ENCODE measurements around the gene AKT3.

DNA sequence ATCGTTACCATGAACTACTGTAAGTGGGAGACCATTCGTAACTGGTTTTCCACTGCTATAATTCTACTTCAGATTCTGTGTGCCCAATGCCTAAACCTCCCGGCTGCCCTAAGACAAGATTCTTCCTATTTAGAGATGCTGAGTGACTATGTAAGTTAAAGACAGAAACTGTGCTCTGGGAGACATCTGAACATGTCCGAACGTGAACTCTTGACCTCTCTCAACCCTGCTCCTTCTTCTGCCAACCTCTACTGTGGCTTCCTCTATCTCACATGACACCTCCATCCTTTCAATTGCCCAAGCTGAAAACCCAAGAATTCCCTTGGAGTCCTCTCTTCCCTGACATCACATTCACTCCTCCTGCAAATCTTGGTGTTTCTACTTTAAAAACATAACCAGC, 182.9 kb downstream of the AKT3 start:
- no peak for TF ChIP-seq EP300 (IDR thresholded peaks at IDR 0.05; ENCODE audit: borderline replicate concordance)
- TF ChIP-seq CEBPB (IDR thresholded peaks at IDR 0.05): no peak
- TF ChIP-seq, protein P1, sequence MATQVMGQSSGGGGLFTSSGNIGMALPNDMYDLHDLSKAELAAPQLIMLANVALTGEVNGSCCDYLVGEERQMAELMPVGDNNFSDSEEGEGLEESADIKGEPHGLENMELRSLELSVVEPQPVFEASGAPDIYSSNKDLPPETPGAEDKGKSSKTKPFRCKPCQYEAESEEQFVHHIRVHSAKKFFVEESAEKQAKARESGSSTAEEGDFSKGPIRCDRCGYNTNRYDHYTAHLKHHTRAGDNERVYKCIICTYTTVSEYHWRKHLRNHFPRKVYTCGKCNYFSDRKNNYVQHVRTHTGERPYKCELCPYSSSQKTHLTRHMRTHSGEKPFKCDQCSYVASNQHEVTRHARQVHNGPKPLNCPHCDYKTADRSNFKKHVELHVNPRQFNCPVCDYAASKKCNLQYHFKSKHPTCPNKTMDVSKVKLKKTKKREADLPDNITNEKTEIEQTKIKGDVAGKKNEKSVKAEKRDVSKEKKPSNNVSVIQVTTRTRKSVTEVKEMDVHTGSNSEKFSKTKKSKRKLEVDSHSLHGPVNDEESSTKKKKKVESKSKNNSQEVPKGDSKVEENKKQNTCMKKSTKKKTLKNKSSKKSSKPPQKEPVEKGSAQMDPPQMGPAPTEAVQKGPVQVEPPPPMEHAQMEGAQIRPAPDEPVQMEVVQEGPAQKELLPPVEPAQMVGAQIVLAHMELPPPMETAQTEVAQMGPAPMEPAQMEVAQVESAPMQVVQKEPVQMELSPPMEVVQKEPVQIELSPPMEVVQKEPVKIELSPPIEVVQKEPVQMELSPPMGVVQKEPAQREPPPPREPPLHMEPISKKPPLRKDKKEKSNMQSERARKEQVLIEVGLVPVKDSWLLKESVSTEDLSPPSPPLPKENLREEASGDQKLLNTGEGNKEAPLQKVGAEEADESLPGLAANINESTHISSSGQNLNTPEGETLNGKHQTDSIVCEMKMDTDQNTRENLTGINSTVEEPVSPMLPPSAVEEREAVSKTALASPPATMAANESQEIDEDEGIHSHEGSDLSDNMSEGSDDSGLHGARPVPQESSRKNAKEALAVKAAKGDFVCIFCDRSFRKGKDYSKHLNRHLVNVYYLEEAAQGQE (IDR thresholded peaks at IDR 0.05; ENCODE audit: low read depth): no peak
- no peak for TF ChIP-seq TCF12 (IDR thresholded peaks at IDR 0.05; ENCODE audit: low read depth)
- TF ChIP-seq, protein P2, sequence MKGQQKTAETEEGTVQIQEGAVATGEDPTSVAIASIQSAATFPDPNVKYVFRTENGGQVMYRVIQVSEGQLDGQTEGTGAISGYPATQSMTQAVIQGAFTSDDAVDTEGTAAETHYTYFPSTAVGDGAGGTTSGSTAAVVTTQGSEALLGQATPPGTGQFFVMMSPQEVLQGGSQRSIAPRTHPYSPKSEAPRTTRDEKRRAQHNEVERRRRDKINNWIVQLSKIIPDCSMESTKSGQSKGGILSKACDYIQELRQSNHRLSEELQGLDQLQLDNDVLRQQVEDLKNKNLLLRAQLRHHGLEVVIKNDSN (IDR thresholded peaks at IDR 0.05): no peak
- TF ChIP-seq TAF1 (IDR thresholded peaks at IDR 0.05; ENCODE audit: low read depth): no peak
- no peak for TF ChIP-seq ZBTB7A (IDR thresholded peaks at IDR 0.05; ENCODE audit: low read depth)
- no peak for TF ChIP-seq YY1 (IDR thresholded peaks at IDR 0.05; ENCODE audit: low read depth)
- TF ChIP-seq RAD21 (IDR thresholded peaks at IDR 0.05; ENCODE audit: low read depth): no peak
- TF ChIP-seq CREB1 (IDR thresholded peaks at IDR 0.05; ENCODE audit: low read depth): no peak
- TF ChIP-seq, protein P3, sequence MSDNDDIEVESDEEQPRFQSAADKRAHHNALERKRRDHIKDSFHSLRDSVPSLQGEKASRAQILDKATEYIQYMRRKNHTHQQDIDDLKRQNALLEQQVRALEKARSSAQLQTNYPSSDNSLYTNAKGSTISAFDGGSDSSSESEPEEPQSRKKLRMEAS (IDR thresholded peaks at IDR 0.05): no peak
- no peak for TF ChIP-seq NFIC (IDR thresholded peaks at IDR 0.05)
